Measurements from ENCODE around the gene TYW1B.
"Not testable (repeated sequence)": the region's sequence is repeated elsewhere in the genome, so short reads cannot be mapped to it uniquely, and the experiment has no call there.

TYW1B gene

GRCh38 chr7:72753781-72754180 lies 74.2 kb downstream of the TYW1B start:
- DNase-seq = no peak

- DNase-seq = not testable (repeated sequence)
Measured at GRCh38 chr7:72753229-72753628, 74.8 kb downstream of the TYW1B start.

GRCh38 chr7:72751978-72752377 lies 76.0 kb downstream of the TYW1B start:
- no peak for DNase-seq

- no peak for DNase-seq
Measured at GRCh38 chr7:72751378-72751777, 76.6 kb downstream of the TYW1B start.

GRCh38 chr7:72748649-72749048 lies 79.4 kb downstream of the TYW1B start:
- not testable (repeated sequence) for DNase-seq

- DNase-seq = not testable (repeated sequence)
Measured at GRCh38 chr7:72744244-72744926, 83.6 kb downstream of the TYW1B start.

GRCh38 chr7:72743801-72744200 lies 84.2 kb downstream of the TYW1B start:
- not testable (repeated sequence) for DNase-seq

- not testable (repeated sequence) for DNase-seq
Measured at GRCh38 chr7:72739716-72740115, 88.3 kb downstream of the TYW1B start.

- DNase-seq = not testable (repeated sequence)
Measured at GRCh38 chr7:72735855-72736254, 92.1 kb downstream of the TYW1B start.

GRCh38 chr7:72730815-72731214 lies 97.2 kb downstream of the TYW1B start:
- DNase-seq = not testable (repeated sequence)

GRCh38 chr7:72730384-72730783 lies 97.6 kb downstream of the TYW1B start:
- DNase-seq = not testable (repeated sequence)

GRCh38 chr7:72729130-72729529 lies 98.9 kb downstream of the TYW1B start:
- not testable (repeated sequence) for DNase-seq

- not testable (repeated sequence) for DNase-seq
Measured at GRCh38 chr7:72722694-72723093, 105.3 kb downstream of the TYW1B start.

GRCh38 chr7:72720890-72721289 lies 107.1 kb downstream of the TYW1B start:
- DNase-seq = not testable (repeated sequence)

GRCh38 chr7:72717252-72717774 lies 110.7 kb downstream of the TYW1B start:
- not testable (repeated sequence) for DNase-seq

GRCh38 chr7:72711927-72712326 lies 116.1 kb downstream of the TYW1B start:
- DNase-seq = not testable (repeated sequence)

GRCh38 chr7:72710983-72711382 lies 117.0 kb downstream of the TYW1B start:
- no peak for DNase-seq

GRCh38 chr7:72709909-72710308 lies 118.1 kb downstream of the TYW1B start:
- DNase-seq = no peak

- not testable (repeated sequence) for DNase-seq
Measured at GRCh38 chr7:72708371-72709050, 119.5 kb downstream of the TYW1B start.

GRCh38 chr7:72706521-72706920 lies 121.5 kb downstream of the TYW1B start:
- DNase-seq = no peak

- DNase-seq = not testable (repeated sequence)
Measured at GRCh38 chr7:72705693-72706092, 122.3 kb downstream of the TYW1B start.

- no peak for DNase-seq
Measured at GRCh38 chr7:72704894-72705293, 123.1 kb downstream of the TYW1B start.

- DNase-seq = not testable (repeated sequence)
Measured at GRCh38 chr7:72700548-72700947, 127.5 kb downstream of the TYW1B start.

- not testable (repeated sequence) for DNase-seq
Measured at GRCh38 chr7:72697066-72697465, 130.9 kb downstream of the TYW1B start.

Data from NCI-H748 treated with DMSO at 0.1 percent for 48 hours (cell line).